ENCODE measurements around the gene SLC26A5.

SLC26A5 gene

DNA sequence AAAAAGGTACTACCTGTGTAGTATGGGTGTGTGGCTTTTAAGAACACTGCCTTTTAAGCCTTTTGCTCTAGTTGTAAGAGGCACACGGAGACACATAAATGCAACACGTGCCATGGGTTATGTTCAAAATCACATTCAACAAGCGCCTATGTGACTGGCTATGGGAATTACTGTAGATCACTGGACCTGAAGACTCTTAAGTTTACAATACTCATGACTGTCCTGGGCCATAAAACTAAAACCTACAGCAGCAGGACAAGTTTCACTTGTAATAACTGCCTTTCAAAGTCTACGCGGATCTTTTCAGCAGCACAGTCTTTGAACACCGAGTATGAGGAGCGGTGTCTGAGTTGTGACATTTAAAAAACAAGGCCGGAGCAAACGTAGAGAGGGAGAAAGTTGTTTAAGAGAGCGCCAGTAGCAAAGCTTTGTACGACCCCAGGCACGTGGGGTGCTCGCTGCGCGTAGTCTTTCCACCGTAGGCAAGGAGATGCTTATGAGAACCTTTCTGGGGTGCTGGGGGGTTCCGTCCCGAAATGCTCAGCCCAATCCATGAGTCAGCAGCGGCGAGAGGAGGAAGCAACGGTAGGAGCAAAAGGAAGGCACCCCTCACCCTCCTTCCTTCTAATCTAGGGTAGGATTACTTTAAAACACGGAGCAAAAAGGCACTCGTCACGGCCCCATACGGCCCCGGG, 102.1 kb downstream of the SLC26A5 start:
- peak overlapping the region; percentile 95 for H2AFZ ChIP-seq (ENCODE audit: low read depth, low read length, severe bottlenecking)
- H3K4me2 ChIP-seq (ENCODE audit: low read depth, low read length, poor library complexity, severe bottlenecking) = peak overlapping the region; percentile 77
- H3K9ac ChIP-seq (ENCODE audit: low read length) = peak overlapping the region; percentile 88
- 0 out of 2 replicates have a peak, but pooled peaks cover 3% of the 10 kb centered on the region for H4K20me1 ChIP-seq (ENCODE audit: low read depth, low read length)
- H3K36me3 ChIP-seq (ENCODE audit: low read length) = peaks cover 17% of the 10 kb centered on the region
- TF ChIP-seq EZH2phosphoT487 (conservative IDR thresholded peaks at IDR 0.05; ENCODE audit: low read length) = no peak
- TF ChIP-seq, protein P1, sequence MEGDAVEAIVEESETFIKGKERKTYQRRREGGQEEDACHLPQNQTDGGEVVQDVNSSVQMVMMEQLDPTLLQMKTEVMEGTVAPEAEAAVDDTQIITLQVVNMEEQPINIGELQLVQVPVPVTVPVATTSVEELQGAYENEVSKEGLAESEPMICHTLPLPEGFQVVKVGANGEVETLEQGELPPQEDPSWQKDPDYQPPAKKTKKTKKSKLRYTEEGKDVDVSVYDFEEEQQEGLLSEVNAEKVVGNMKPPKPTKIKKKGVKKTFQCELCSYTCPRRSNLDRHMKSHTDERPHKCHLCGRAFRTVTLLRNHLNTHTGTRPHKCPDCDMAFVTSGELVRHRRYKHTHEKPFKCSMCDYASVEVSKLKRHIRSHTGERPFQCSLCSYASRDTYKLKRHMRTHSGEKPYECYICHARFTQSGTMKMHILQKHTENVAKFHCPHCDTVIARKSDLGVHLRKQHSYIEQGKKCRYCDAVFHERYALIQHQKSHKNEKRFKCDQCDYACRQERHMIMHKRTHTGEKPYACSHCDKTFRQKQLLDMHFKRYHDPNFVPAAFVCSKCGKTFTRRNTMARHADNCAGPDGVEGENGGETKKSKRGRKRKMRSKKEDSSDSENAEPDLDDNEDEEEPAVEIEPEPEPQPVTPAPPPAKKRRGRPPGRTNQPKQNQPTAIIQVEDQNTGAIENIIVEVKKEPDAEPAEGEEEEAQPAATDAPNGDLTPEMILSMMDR (IDR thresholded peaks at IDR 0.05; ENCODE audit: insufficient read depth, low read length, poor library complexity, severe bottlenecking) = no peak
- H3K9me3 ChIP-seq (ENCODE audit: insufficient read depth, low read length) = no peaks in the 10 kb centered on the region
- no peaks in the 10 kb centered on the region for H3K27me3 ChIP-seq (ENCODE audit: low read length)
- H3K27ac ChIP-seq (ENCODE audit: low read depth, low read length) = peak overlapping the region; percentile 67
- no peaks in the 10 kb centered on the region for H3K9me2 ChIP-seq (replicated peaks; ENCODE audit: insufficient read depth, low read length)
- H3K79me2 ChIP-seq (ENCODE audit: insufficient read depth, low read length) = peaks cover 84% of the 10 kb centered on the region
- H3K4me3 ChIP-seq (ENCODE audit: insufficient read depth, low read length, poor library complexity, severe bottlenecking) = peak overlapping the region; percentile 84
- H3F3A ChIP-seq (ENCODE audit: insufficient read depth) = peaks cover 13% of the 10 kb centered on the region; the same call in 1 of the 2 replicates

GRCh38 chr7:103343332-103343731, 102.7 kb downstream of the SLC26A5 start:
- peaks cover 79% of the 10 kb centered on the region for H3K79me2 ChIP-seq (ENCODE audit: insufficient read depth, low read length)
- no peak overlapping the region; the same call in 1 of the 2 replicates for H3K27ac ChIP-seq (ENCODE audit: low read depth, low read length)
- H3F3A ChIP-seq (ENCODE audit: insufficient read depth) = peaks cover 13% of the 10 kb centered on the region; the same call in 1 of the 2 replicates
- no peaks in the 10 kb centered on the region for H3K27me3 ChIP-seq (ENCODE audit: low read length)
- peak overlapping the region; percentile 84 for H3K4me3 ChIP-seq (ENCODE audit: insufficient read depth, low read length, poor library complexity, severe bottlenecking)
- no peaks in the 10 kb centered on the region for H3K9me2 ChIP-seq (replicated peaks; ENCODE audit: insufficient read depth, low read length)
- peak overlapping the region; percentile 77 for H3K4me2 ChIP-seq (ENCODE audit: low read depth, low read length, poor library complexity, severe bottlenecking)
- H3K9me3 ChIP-seq (ENCODE audit: insufficient read depth, low read length) = no peaks in the 10 kb centered on the region
- H2AFZ ChIP-seq (ENCODE audit: low read depth, low read length, severe bottlenecking) = no peak overlapping the region
- peaks cover 19% of the 10 kb centered on the region for H3K36me3 ChIP-seq (ENCODE audit: low read length)
- TF ChIP-seq EZH2phosphoT487 (conservative IDR thresholded peaks at IDR 0.05; ENCODE audit: low read length) = no peak
- TF ChIP-seq, protein P1 (IDR thresholded peaks at IDR 0.05; ENCODE audit: insufficient read depth, low read length, poor library complexity, severe bottlenecking) = no peak
- peak overlapping the region; percentile 88 for H3K9ac ChIP-seq (ENCODE audit: low read length)
- H4K20me1 ChIP-seq (ENCODE audit: low read depth, low read length) = no peaks in the 10 kb centered on the region

DNA sequence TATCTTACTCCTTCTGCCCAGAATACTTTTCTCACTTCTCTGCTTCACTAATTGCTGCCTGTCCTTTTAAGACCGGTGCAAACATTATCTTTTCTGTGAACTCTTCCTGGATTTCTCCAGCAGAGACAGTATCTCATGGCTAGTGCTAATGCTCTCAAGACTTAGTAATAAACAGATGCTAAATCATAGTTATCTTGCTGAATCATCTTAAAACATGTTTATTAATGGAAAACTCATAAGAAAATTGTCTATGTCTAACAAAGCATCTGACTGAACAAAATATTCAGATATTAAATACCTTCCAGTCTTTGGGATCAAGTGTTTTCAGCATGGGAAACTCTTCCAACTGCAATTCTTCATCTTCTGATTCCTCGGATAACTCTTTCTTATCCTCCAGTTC, 104.5 kb downstream of the SLC26A5 start:
- H3K79me2 ChIP-seq (ENCODE audit: insufficient read depth, low read length) = peaks cover 79% of the 10 kb centered on the region
- H2AFZ ChIP-seq (ENCODE audit: low read depth, low read length, severe bottlenecking) = no peak overlapping the region
- H3K27me3 ChIP-seq (ENCODE audit: low read length) = no peaks in the 10 kb centered on the region
- no peak overlapping the region for H3K27ac ChIP-seq (ENCODE audit: low read depth, low read length)
- H3K9me3 ChIP-seq (ENCODE audit: insufficient read depth, low read length) = no peaks in the 10 kb centered on the region
- TF ChIP-seq EZH2phosphoT487 (conservative IDR thresholded peaks at IDR 0.05; ENCODE audit: low read length) = no peak
- TF ChIP-seq, protein P1 (IDR thresholded peaks at IDR 0.05; ENCODE audit: insufficient read depth, low read length, poor library complexity, severe bottlenecking) = no peak
- H3K4me2 ChIP-seq (ENCODE audit: low read depth, low read length, poor library complexity, severe bottlenecking) = no peak overlapping the region
- H3K4me3 ChIP-seq (ENCODE audit: insufficient read depth, low read length, poor library complexity, severe bottlenecking) = no peak overlapping the region
- no peaks in the 10 kb centered on the region for H3K9me2 ChIP-seq (replicated peaks; ENCODE audit: insufficient read depth, low read length)
- H3F3A ChIP-seq (ENCODE audit: insufficient read depth) = peaks cover 5% of the 10 kb centered on the region; the same call in 1 of the 2 replicates
- peaks cover 32% of the 10 kb centered on the region for H3K36me3 ChIP-seq (ENCODE audit: low read length)
- no peaks in the 10 kb centered on the region for H4K20me1 ChIP-seq (ENCODE audit: low read depth, low read length)
- no peak overlapping the region for H3K9ac ChIP-seq (ENCODE audit: low read length)
